HTR-8/SVneo (cell line): ENCODE results near the gene CGRRF1.

Source experiments
- DNase-seq: peaks from one replicate; pipeline ENCODE4 v3.0.0; 2011; ENCODE audit warnings: low spot score, mixed read lengths; ENCODE audit not compliant: insufficient read length
- FAIRE-seq: peaks from 2 replicates; lab custom pipeline; 2011; peaks lifted over from hg19 to GRCh38; lab: Jason Lieb, UNC

CGRRF1 gene

GRCh38 chr14:54509546-54510501 is at the start of gene CGRRF1:
Gene CGRRF1, plus strand, starts transcription at chr14:54509906. Its CDS starts 54 bp downstream, at chr14:54509960.
- FAIRE-seq (peak; percentile 100), DNase-seq (peak; percentile 100)

DNA sequence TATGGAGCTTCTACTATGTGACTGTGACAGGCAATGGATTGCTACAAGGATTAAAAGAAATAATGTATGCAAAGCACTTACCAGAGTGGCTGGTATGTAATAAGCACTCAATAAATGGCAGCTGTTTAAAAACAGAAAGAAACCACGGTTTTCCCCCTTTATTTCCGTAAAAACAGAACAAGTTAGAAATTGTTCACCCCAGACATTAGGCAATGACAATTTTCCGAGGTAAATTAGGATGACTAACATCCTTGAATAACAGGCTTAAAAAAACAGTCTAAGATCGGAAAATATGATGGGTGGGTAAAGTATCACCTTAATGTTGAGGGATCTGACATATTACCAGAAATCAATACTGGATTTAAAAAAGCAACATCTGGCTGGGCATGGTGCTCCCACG is 47.7 kb upstream of the CGRRF1 start:
- DNase-seq (no peak), FAIRE-seq (no peak)

GRCh38 chr14:54465654-54466053 is 44.1 kb upstream of the CGRRF1 start:
- FAIRE-seq, result peak; percentile 52
- no peak for DNase-seq

GRCh38 chr14:54467280-54467679 is 42.4 kb upstream of the CGRRF1 start:
- FAIRE-seq (no peak), DNase-seq (no peak)

DNA sequence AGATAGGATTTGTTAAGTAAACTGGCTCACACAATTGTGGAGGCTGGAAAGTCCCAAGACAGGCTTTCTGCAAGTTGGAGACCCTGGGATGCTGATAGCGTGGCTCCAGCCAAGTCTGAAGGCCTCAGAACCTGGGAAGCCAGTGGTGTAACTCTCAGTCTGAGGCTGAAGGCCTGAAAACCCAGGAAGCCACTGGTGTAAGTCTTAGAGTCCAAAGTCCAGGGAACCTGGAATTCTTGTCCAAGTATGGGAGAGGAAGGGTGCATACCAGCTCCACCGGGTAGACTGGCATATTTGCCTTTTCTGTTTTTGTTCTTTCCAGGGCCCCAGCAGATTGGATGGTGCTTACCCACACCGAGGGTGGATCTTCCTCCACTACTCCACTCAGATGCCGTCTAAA is 39.0 kb upstream of the CGRRF1 start:
- FAIRE-seq (peak; percentile 36), DNase-seq (no peak)

DNA sequence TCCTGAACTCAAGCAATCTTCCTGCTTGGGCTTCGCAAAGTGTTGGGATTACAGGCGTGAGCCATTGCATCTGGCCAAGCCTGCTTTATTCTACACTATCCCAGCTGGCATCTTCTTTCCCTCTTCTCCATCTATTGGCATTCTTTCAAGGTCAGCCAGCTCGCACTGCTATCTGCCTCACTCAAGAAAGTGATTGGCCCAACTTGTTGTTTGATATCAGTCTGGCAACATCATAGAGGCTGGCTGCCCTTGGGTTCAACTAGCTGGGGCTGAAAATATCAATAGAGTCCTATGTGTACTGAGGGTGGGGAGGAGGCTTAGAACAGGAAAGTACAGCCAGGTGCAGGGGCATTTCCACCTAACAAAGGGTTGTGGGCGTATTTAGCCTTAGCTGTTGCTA is 38.1 kb upstream of the CGRRF1 start:
- DNase-seq (no peak), FAIRE-seq (peak; percentile 65)

DNA sequence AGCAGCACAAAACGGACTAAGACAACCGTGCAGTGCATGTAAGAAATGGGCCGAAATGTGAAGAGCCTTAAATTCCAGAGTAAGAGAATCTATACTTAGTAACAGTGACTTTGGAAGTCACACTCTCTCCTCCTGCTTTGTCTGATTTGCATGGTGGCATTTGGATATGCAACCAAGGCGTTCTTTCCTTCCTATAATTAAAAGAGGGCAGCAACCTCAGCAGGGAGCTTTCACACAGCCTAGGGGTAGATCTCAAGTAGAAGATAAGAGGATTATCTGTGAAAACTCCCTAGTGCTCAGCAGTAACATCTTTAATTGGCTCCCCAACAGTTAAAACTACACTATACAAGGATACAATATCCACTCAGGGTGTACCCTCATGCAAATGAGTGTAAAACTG is 37.4 kb upstream of the CGRRF1 start:
- DNase-seq (no peak), FAIRE-seq (peak; percentile 66)

DNA sequence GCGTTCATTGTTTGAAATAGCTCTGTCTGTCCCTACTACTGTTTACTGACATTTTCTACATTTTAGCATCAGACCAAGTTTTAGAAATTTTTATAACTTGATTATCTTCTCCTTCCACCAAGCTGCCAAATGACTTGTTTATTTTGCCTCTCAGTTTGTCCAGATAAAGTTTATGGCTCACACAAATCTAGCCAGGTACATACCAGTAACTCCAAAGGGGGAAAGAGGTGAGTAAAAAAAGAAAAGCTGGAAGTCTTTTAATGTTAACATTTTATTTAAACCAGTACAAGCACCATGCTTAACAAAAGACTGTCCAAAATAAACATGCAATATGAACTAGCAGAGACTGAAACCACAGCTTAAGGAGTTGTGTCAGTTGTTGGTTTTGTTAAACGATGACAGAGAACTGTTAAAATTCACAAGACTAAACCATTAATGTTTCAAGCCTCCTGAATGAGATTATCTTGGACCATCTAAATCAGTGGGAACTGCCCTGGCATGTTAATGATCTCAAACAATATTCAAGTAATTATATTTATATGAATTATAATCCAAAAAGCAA is 35.4 kb upstream of the CGRRF1 start:
- FAIRE-seq, result no peak

DNA sequence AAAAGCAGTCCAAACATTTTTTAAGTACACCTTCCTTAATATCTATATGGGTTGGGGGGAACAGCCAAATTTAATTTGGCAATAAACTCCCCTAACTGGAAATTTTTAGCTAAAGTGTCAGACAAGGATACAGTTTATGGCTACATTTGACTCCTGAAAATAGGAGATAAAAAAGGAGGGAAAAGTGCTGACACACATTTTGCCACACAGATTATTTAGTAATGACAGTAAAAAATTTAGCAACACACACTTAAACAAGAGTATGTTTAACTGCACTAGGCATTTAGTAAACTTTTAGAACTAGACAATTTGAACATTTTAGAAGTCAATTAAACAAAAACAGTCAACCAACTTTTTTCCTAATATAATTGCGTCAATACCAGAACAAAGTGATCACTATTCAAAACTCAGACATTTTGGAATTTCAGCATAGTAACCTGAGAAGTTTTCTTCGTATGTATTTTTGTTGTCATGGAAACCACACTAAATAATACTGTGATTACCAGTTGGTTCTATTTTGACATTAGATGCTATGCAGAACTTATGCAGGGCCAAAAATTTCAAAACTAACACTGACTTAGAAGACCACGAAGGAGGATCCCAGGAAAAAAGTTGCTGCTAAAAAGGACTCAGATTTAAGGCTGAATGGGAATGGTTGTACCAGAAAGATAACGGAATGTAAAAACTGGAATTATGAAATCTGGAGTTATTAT is 34.4 kb upstream of the CGRRF1 start:
- no peak for FAIRE-seq

More for the DNA sequence above, 35.4 kb upstream of the CGRRF1 start:
- no peak for DNase-seq

DNA sequence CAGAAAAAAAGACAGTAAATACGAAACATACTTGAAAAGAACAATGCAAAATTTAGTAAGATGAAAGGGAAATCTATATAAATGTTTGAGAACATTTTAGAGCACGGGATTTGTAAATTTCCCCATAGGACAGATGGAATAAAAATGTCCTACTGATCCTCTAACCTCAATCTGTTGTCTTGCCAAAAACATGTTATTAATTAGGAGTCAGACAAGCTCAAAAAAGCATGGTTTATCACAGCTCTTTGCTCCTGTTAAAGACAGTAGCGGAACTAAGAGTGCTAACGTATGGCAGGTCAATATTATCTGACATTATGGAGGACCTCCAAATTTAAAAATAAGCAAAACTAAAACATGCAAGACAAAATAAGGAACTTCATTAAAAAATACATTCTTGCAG is 33.8 kb upstream of the CGRRF1 start:
- DNase-seq (no peak), FAIRE-seq (peak; percentile 86)

More for the DNA sequence above, 34.4 kb upstream of the CGRRF1 start:
- DNase-seq, result no peak

DNA sequence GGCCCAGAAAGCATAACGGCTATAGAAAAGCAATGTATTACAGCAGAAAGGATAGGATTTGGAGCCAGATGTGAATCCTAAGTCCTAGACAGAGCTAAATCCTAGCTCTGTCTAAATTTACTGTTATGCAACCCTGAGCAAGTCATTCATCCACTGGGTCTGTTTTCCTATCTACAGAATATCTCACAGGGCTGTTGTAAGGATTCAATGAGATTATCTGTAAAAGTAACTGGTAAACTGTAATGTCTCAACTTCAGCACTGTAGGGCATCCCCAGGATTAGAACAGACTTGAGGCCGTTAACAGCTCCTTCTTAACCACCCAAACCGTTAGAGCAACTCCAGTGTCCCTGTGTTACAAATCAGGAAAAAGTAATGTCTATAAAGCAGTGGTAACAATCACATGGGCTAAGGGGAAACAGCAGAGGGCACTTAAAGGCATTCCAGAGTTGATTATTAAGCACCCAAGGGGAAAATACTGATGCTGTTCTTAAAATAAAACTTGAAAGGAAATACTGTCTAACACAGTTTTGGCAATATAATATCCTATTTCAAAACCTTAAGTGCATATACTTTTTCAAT is 31.0 kb upstream of the CGRRF1 start:
- FAIRE-seq, result peak; percentile 71
- DNase-seq, result no peak

- FAIRE-seq (no peak), DNase-seq (no peak)
Measured at GRCh38 chr14:54480830-54481562, 28.7 kb upstream of the CGRRF1 start.

GRCh38 chr14:54481695-54482094 is 28.0 kb upstream of the CGRRF1 start:
- FAIRE-seq (peak; percentile 81), DNase-seq (no peak)

- DNase-seq, result no peak
- FAIRE-seq, result peak; percentile 20
Measured at GRCh38 chr14:54483073-54483745, 26.5 kb upstream of the CGRRF1 start.

DNA sequence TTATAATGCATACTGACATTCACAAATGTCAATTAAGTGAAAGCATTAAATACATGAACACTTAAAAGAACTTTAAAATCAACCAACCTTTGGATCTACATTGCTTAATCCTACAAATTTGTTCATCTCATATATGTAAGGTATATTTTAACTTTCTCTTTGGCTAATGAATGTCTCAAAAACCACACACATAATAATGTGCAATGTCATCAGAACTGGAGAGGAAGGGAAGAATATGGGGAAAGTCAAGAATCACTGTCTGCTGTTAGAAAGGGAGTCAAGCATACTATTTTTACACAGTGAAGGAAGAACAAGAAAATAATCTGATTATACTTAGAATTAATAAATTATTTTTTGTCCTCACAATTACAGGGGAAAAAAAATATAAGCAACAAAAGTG is 25.9 kb upstream of the CGRRF1 start:
- no peak for DNase-seq
- FAIRE-seq, result peak; percentile 40

DNA sequence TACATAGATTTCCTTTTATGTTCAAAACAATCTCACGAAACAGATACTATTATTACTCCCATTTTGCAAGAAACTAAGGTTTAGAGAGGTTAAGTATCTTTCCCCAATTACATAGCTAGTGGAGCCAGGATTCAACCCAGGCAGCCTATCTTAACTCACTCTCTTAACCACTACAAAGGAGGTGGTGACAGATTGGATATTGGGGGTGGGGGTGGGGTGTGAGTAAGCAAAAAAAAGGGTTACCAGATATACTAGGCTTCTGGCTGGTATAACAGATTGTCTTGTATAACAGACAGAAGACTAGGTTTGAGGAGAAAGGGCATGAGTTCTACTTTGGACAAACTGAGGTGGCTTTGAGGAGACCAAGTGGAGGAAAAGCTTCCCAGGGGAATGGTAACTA is 23.0 kb upstream of the CGRRF1 start:
- DNase-seq (no peak), FAIRE-seq (no peak)

DNA sequence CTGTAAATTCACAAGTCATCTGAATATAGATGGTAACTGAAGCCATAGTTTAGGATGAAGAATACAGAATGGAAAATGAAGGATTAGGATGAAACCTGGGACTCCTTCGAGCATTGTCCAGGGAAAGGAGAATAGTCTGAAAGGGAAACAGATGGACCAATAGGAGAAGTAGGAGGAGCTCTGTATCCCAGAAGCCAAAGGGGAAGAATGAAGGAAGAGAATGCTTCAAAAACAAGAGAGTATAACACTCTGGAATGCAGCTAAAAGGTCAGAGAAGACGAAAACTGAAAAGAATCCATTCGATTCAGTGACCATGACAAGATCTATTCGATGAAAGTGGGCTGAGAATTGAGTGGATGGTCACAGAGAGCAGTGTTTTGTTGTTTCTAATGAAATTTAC is 21.9 kb upstream of the CGRRF1 start:
- DNase-seq (peak; percentile 82), FAIRE-seq (peak; percentile 70)

- FAIRE-seq, result no peak
- DNase-seq, result no peak
Measured at GRCh38 chr14:54488318-54488645, 21.4 kb upstream of the CGRRF1 start.

DNA sequence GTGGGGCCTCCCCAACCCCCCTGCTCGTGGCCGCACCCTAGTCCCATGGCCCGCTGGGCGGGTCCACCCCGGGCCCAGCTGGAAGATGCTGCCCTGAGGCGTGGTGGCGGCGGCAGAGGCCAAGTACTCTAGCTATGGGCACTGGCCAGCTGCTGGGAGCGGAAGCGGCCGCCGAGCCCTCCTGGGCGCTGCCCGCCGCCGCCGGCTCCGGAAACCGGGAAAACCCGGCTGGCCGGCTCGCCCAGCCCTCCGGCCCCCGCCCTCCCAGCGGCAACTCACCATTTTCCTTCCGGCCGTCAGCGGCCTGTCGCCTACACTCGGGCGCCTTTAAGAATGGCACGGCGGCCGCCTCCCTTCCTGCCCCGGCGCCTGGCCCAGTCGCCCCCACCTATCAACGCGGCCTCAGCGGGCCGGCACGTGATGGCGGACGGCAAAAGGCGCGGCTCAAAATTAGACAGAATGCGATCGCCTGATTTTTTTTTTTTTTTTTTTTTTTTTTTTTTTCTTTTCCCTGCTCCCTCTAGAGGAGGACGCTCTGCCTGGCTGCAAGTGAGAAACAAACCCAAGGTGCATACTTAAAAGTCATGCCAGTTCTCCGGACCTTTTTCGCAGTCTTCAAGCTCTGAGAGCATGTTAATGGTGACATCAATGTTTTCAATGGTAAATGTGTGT is 20.9 kb upstream of the CGRRF1 start, which contains the start of gene GMFB:
Gene GMFB, minus strand, starts transcription at position 335 of the 672 bp plus-strand sequence. Its CDS starts 53 bp downstream, at position 282.
- DNase-seq (peak; percentile 92), FAIRE-seq (peak; percentile 92)
